GM18508 (cell line): ENCODE measurements around the gene SLC12A8.

ENCODE experiments used
- ATAC-seq: cut with Tn5 transposase; IDR thresholded peaks from one replicate; pipeline ENCODE4 v1.9.1; 2021; ENCODE audit warnings: moderate number of reproducible peaks; ENCODE audit not compliant: insufficient read depth, unreplicated experiment

The SLC12A8 gene

DNA sequence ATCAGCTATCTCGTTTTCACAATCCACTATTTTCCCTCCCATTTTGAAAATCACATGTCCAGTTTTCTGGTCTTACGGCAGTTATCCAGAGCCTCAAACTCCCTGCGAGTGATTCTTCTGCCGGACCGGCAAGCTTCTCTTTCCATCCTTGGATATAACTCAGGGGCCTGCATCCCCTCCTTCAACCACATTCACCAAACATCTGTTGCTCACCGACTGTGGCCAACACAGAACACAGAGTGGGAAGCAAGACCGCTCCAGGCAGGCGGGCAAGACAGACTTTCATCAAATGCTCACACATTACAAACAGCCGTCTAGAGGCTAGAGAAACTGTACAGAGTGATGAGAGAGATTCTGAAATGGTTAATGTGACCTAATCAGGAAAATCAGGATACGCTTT is 7.6 kb upstream of the SLC12A8 start:
- ATAC-seq, result no peak

DNA sequence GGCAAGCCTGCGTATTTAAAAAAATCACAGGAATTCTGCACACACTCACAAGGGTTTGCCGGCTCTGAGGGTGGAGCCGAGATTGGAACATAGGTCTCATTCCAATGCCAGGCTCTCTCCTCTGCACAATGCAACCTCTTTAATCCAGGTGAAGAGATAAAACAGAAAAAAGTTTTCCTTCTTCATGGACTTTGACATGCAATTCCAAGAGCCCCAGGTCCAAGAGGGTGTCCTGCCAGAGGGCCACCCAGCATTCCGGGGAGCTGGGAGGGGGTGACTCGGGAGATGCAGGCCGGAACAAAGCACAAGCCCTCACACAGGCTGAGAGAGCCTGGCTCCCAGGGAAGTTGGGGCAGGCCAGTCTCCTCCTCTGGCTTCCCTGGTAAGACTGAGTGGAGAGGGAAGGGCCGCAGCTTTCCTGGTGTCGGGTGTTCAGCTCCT is 6.7 kb upstream of the SLC12A8 start:
- ATAC-seq, result no peak

DNA sequence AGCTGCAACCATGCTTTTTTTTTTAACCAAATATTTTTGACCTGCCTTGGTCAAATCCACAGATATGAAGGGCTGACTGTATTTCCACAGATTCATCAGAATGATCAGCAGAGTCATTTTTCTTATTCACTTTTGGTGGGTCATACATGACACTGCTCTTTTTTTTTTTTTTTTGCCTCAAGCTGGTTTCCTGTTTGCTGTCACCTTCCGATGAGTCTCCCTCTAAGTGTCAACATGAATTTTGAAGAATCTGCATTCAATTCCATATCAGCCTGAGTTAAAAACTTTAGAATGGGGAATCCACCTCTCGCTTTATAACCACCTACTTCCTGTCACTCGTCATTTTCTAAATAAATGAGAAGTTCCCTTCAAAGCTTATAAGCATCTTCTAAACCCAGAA is 2.2 kb upstream of the SLC12A8 start:
- ATAC-seq, result no peak

DNA sequence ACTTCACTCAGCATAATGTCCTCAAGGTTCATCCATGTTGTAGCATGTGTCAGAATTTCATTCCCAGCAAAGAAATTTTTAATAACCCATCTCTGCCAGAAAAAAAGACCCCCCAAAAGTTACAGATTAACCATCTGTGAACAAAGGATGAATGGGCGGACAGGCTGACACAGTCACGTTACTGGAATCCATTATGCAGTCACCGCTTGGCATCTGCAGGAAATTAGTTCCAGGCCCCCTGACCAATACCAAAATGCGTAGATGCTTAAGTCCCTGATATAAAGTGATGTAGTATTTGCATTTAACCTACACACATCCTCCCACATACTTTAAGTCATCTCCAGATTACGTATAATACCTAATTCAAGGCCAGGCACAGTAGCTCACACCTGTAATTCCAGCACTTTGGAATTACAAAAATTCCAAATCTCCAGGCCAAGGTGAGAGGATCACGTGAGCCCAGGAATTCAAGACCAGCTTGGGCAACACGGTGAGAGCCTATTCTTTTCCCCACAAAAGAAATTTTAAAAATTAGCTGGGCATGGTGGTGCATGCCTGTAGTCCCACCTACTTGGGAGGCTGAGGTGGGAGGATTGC is 1.5 kb upstream of the SLC12A8 start:
- ATAC-seq, result no peak

DNA sequence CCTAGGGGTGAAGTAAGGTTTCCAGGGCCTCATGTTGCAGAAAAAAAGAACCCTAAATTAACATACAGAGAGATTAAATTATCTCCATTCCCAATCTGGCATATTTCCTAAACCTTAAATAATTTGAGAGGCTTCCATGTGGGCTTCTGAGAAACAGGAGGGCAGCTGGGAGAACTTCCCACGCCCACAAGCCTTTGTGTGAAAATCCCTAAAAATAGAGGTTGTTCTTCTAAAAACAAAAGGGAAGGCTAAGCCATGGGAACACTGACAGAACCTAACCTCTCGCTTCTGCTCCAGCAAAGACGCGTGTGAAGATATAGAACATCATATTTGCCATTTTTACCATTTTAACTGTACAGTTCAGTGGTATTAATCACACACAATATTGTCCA is 812 bp upstream of the SLC12A8 start:
- ATAC-seq, result no peak

DNA sequence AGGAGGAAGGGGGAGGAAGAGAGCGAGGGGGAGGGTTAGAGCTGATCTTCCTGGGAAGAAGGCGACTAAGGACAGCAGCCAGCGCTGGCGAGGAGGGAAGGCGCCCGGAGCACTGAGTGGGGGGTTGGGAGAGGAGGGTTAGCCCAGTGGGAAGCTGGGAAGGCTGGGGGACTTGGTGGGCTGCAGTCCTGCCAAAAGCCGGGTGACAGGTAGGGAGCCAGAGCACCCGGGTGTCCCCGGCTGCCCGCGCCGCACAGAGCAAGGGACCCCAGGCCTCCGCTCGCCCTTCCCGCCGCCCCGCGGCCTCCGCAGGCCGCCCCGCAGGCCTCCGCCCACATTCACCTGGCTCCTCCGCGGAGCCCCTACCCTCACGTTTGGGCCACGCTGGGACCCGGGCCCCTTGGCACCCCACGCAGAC is 448 bp downstream of the SLC12A8 start:
- ATAC-seq, result no peak

DNA sequence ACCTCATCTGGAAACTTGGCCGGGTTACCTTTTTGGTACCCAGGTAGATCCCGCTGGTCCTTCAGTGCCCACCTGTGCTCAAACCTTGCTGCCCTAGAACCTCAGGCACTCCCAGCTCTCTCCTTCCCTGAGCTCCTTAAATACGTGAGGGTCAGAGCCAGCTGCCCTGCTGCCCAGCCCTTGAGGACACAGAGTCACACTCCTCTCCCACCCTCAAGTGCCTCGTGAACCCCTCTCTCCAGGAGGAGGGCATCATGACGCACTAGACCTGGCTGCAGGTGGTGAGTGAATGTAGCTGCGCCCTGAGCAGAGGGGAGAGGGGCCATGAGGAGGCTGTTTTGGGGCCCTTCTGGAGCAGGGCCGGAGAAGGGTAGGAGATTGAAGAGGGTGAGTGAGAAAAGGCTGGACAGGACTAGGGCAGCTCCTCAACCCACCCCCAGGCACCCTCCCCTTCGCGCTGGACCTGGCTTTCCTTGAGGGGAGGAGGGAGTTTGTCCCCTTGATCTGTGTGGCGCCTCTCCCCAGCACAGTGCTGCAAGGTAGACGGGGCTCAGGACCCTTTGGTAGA is 941 bp downstream of the SLC12A8 start:
- ATAC-seq, result no peak

DNA sequence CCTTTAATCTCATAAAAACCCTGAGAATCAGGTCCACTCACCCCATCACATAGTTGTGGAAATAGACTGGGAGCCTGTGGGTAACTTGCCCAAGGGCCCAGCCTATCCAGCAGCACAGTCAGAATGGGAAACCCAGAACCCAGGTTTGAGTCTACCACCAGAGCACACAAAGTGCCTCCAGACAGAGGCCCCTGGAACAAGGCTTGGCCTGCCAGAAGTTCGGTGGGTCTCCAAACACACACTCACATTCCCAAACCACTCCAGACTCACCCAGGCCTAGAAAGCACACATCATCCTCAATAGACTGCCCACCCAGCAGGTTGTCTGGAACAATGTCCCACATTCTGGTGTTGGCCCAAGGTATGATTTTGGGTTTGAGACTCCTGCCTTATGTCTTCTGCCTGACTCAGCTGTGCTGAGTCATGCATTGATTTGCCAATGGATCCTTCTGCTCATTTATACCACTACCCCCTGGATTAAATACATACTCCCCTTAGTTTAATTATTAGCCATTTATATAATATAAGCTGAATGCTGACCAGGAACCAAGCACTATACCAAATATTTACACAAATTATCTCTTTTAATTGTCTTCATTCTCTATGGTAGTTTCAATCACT is 4.5 kb downstream of the SLC12A8 start:
- no peak for ATAC-seq

DNA sequence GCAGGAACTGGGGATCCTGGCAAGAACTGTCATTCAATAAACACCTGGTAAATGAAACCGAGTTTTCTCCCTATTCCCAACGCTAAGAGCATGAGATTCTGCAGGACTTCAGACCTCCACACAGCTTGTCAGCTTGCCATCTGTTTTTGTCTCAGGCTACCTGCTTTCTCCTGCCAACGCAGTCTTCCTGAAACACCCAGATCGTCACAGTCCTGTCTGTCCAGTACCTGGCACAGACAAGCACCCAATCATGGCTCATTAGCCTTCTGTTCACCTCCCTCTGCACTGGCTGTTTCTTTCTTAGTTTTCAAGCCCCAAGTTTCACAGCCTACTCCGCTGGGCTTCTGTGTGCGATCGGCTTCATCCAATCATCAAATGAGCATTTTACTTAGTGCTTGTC is 5.0 kb downstream of the SLC12A8 start:
- no peak for ATAC-seq

DNA sequence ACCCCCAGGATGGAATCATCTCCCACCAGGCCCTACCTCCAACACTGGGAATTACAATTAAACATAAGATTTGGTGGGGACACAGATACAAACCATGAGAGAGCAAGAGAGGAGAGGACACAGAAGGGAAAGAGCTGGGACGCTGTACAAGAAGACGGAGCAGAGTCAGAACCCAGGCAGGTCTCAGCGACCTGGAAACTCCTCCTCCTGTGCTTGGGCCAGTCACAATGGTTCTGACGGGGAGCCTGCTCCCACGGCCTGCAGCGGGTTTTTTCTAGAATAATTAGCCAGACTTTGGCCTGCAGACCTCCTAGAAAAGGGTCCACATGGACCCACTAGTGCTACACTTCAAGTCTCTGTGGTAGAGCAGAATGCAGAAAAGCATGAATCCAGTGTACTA is 5.6 kb downstream of the SLC12A8 start:
- ATAC-seq, result no peak

DNA sequence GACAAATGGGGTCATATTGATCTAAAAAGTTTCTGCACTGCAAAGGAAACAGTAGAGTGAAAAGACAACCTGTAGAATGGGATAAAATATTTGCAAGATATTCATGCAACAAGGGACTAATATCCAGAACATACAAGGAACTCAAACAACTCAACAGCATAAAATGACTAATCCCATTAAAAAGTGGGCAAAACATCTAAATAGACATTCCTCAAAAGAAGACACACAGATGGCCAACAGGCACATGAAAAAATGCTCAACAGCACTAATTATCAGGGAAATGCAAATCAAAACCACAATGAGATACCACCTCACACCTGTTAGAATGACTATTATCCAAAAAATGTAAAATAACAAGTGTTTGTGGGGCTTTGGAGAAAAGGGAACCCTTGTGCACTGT is 8.8 kb downstream of the SLC12A8 start:
- no peak for ATAC-seq

DNA sequence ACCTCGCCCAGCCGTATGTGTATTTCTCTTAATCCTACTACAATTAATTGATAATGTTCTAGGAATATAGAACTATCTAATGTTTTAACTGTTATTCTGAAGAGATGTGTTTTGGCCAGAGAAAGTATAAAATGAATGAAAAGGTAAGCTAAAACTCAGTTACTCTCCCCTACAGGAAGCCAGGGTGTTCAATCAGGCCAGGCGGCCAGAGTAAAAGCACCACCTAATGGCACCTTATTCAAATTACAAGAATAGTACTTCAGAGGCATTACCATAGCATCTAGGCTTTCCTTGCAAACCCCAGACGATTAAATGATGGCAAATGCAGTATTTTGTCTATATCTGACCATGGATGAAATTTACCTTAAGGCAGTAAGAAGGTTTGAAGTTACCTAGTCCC is 10.4 kb downstream of the SLC12A8 start:
- ATAC-seq, result no peak

DNA sequence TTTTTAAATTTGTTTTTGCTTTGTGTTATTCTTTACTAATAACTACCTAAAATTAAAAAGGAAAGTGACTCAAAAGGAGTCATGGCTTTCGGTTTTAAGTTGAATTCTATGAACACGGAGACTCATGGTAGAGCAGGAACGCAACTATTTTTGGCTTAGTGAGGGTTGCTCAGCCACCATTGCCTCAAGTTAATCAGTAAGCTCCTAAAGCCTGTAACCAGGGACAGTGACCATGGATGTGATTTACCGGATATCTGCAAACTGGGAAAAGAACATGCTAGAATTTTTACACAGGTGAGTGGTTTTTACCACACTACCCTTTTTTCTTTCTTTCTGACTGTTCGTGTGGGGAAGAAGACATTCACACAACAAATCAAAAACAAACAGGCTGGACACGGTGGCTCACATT is 11.8 kb downstream of the SLC12A8 start:
- no peak for ATAC-seq

DNA sequence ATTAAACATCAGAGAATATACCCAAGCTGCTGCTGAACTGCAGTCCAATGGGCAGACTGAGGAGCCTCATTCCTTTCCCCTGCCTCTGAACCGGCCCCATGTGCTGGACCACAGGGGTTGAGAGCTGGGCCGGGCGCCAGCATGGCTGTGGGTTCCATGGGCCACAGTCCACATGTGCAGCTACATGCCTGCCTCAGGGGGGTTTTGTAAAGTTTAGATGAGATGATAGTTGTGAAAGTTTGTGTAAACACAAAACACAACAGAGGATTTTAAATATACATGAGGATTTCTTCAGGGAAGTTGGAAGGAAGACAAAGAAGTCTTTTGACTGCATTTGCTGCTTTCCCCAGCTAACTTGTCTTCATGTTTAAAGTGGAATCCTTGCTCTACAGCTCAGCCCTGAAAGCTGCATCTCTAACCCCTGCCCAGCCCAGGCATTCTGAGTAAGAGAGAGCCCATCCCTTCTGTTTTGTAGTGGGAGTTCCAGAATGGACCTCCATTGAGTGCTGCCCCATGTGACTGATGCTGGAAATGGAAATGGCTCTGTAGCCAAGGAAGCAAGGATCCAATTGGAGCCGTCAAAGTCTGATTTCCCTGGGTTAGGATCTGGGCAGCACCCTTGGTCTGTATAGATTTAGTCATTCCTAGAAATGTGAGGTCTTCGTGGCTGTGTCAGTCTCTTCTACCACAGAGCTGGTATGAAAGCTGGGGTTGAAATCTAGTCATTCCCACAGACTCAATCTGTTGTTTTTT is 17.5 kb downstream of the SLC12A8 start:
- no peak for ATAC-seq

DNA sequence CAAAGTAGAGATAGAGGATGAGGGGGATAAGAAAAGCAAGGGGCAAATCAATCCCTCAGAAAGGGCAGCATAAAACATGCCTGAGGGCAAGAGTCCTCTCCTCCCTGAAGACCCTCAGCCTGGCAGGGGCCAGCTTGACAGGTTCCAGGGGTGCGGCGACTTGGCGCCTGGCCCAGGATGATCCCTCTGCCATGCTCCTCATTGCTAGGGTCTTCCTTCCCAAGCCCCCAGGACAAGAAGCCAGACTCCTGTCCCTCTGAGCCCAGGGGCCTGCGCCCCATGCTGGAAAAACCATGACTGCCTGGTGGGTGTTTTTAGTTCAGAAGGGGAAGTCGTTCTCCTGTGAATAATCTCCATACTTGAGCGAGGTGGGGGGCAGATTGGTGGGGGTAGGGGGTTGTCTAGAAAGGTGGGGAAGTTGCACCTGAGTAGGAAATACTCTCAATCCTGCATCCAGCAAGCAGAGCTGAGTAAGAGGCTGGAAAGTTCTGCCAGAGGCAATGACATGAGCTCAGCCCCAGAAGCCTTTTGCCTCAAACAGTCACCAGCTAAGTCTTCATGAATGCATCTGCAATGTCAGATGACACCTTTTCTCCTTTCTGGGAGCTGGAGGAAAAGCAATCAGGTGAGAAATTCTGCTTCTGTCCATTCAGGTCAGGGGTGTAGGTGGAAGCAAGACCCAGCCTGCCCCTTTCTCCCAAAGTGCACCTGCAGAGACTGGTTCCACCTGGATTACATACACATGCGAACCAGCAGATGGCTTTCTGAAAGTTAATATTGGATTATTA is 18.3 kb downstream of the SLC12A8 start:
- ATAC-seq, result no peak

DNA sequence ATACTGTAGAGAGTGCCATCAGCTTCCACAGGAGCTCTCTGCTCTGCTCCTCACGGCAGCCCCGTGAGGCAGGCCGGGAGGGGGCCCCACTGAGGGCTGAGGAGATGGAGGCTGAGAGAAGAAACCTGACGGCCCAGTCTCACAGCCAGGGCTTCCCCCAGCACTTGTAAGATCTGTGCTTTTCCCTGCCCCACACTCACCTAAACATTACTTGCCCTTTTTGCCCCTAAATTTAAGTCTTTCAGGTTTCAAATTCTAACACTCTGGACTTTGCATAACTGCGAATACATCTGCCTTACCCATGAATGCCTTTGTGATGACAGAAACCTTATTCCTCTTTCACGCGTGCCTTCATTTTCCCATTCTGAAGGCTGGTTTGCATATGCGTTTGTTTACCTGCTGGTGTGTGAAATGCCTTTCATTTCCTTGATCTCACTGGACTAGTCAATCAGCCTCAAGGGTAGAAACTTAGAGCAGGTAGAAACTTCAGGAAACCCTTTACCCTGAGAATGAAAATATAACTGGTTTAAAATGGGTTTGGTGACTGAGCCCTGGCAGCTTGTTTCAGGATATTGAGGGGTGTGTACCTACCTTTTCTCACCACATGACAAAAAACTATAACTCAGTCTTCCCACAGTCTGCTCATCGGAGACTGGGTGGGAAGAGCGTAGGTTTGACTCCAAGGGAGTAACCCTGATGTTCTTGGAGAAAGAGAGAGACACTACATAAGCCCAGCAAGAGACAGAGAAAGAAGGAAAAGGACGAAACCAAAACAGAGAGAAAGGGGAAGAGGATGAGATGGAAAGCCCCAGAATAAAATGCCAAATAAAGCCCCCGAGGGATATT is 20.1 kb downstream of the SLC12A8 start:
- ATAC-seq, result no peak

DNA sequence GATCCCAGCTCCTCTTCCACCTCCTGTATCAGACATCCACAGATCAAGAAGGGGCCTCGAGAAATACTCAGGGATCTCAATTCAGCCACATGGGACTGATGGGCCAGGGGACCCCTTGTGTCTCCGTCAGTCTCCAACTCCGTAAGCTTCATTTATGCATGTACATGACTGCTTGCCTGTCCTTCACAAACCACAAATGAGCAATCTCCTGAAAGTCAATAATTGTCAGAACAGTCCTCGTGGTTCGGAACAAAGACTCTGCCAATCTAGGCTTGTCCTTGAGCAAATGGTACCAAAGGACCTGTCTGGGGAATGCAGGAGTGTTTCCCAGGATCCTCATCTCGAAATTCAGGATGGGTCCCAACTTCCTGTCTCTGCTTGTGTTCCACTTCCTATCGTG is 20.8 kb downstream of the SLC12A8 start:
- no peak for ATAC-seq

DNA sequence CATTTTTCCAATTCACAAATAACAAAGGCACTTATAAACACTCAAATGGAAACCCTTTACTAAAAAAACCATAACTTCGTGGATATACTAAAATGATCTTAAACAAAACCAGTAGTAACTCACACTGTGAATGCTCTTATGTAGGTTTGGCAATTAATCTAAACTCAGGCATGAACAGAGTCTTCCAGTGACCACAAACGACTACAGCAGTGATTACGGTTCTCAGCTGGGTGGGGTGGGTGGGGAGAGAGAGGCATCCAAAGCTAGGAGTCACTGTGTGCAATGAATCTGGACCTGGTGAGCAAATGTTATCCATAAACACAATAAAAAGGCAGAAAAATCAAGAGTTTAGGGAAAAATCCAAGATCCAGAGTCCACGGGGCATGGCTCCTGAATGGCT is 21.3 kb downstream of the SLC12A8 start:
- no peak for ATAC-seq

DNA sequence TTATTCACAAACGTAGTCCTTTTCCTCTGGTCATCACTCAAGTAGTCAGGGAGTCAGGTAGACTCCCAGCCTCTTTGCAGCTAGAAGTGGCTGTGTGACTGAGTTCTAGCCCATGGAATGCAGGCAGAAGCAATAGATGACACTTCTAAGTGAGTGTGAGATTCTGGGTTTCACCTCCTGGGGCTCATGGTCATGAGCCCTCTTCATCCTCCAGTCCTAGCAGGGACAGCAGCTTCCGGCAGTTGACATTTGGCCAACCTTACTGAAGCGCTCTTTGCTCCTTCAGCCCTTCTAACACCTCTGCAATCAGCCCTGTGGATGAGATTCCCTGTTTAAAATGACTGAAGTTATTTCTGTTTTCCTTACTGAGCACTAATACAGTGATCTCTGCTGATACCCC is 21.8 kb downstream of the SLC12A8 start:
- no peak for ATAC-seq
